Heart right ventricle (tissue), 16 donors: ENCODE results near the gene PMIS2. TPM values are rescaled to one million over a fixed set of nuclear protein-coding genes. Genes with fewer than 3 reads are reported as not detected.

Experiments
- ATAC-seq, 8 donors: fragments of 200-7000 bp; cut with Tn5 transposase; one replicate each; pipeline ENCODE4 v1.9.1; 2020; ENCODE audit warnings: mild to moderate bottlenecking in 8 of 8, moderate library complexity in 8 of 8, moderate number of reproducible peaks in 1 of 8
- DNase-seq, 2 donors: peaks; one replicate each; pipeline ENCODE4 v3.0.0-alpha.2; 2020
- H3K27ac ChIP-seq, 10 donors: fragments of 200-600 bp; sonication (generic) in 2 of 10; one replicate each; pipeline versions ENCODE4 v1.5.0 to v1.8.0; 2020 to 2022; ENCODE audit warnings: mild to moderate bottlenecking in 3 of 10
- H3K27me3 ChIP-seq, 7 donors: fragments of 200-600 bp; one replicate each; pipeline ENCODE4 v1.8.0; 2021 to 2022; ENCODE audit warnings: mild to moderate bottlenecking in 2 of 7
- H3K36me3 ChIP-seq, 9 donors: fragments of 200-600 bp; sonication (generic) in 1 of 9; one replicate each; pipeline versions ENCODE4 v1.5.0 to v1.8.0; 2020 to 2022; ENCODE audit warnings: mild to moderate bottlenecking in 2 of 9
- H3K4me1 ChIP-seq, 9 donors: fragments of 200-600 bp; sonication (generic) in 1 of 9; one replicate each; pipeline versions ENCODE4 v1.5.0 to v1.8.0; 2020 to 2022; ENCODE audit warnings: mild to moderate bottlenecking in 4 of 9
- H3K4me3 ChIP-seq, 10 donors: fragments of 200-600 bp; sonication (generic) in 2 of 10; one replicate each; pipeline versions ENCODE4 v1.5.0 to v1.8.0; 2020 to 2022; ENCODE audit warnings: mild to moderate bottlenecking in 7 of 10, moderate library complexity in 2 of 10
- H3K9me3 ChIP-seq, 11 donors: fragments of 200-600 bp in 10 of 11; sonication (generic) in 2 of 11; one replicate each; pipeline versions ENCODE4 v1.5.0 to v1.8.0; 2013 to 2022; ENCODE audit warnings: mild to moderate bottlenecking in 2 of 11, control low read depth in 1 of 11, moderate library complexity in 1 of 11
- WGBS, 2 donors: extraction: QIAGEN DNeasy Blood & Tissue Kit; methylation state at CpG; one replicate each; pipeline ENCODE4 v1.1.7; 2013; ENCODE audit warnings: inconsistent platforms in 1 of 2; 5-methylcytosine and 5-hydroxymethylcytosine counted together
- intact Hi-C, 10 donors: fragments of 100-400 bp; cut with DNase I; formaldehyde crosslinking; loops; one replicate each; pipeline versions ENCODE4 v1.11.1 to v1.14.2; 2022
- polyA plus RNA-seq, 2 donors: library from polyadenylated mRNA; stranded (reverse); fragments of 200-250 nt; gene quantifications; one replicate each; pipeline ENCODE4 v1.2.3, GENCODE V29; 2013
- total RNA-seq, 10 donors: library from RNA; stranded (reverse); fragmentation: NEBNext Ultra II Directional in 3 of 10; extraction: Animal tissue kit (Norgen Biotek cat#: 25700) in 3 of 10; gene quantifications; one replicate each; pipeline versions ENCODE4 v1.2.1 to v1.2.4, GENCODE V29; 2021 to 2023
- TF ChIP-seq, protein P1 (sequence below), 9 donors: fragments of 200-600 bp; sonication (generic) in 2 of 9; IDR thresholded peaks; one replicate each; pipeline versions ENCODE4 v1.5.0 to v1.8.0; 2021 to 2022; ENCODE audit warnings: antibody characterized with exemption in 9 of 9, mild to moderate bottlenecking in 5 of 9, moderate library complexity in 1 of 9
- donor health status: Arrhythmogenic right ventricular cardiomyopathy.
- donor health status: ischemic (EF 13 %, LVEDD 7.1; RV severe dilation, severe dysfunction).
- donor health status: healthy with polysubstance abuse.
- donor health status: DM: no; HTN: yes; CAD: no.
- donor health status: DM: no; HTN: no; CAD: no.
- donor health status: ischemic (EF 25% LVEDD 6.9; RV normal size, moderate dysfunction).
- donor health status: ischemic (EF 25% LVEDD 5.7; RV mildly dilated, moderate dysfunction).
- donor health status: healthy.
- donor health status: DM: yes; HTN: yes; CAD: no.
- donor health status: Ischemic cardiomyopathy.
- donor health status: ischemic (EF 35%, LVEDD 5.7; RV mildly dilated, moderate dysfunction).
- donor health status: nonischemic (EF 11% LVEDD 7.7; RV severe dilation, severe dysfunction).
- donor health status: DM: yes; HTN: yes; CAD: no.
- donor health status: PGD.
- donor health status: ischemic (EF 29% LVEDD 5.4; RV normal size, mild dysfunction).
- donor health status: nonischemic (EF 23%, LVEDD 6.1; RV moderate dilation, normal function).

PMIS2 gene
- total and polyA plus RNA-seq, 12 donors, result not detected

DNA sequence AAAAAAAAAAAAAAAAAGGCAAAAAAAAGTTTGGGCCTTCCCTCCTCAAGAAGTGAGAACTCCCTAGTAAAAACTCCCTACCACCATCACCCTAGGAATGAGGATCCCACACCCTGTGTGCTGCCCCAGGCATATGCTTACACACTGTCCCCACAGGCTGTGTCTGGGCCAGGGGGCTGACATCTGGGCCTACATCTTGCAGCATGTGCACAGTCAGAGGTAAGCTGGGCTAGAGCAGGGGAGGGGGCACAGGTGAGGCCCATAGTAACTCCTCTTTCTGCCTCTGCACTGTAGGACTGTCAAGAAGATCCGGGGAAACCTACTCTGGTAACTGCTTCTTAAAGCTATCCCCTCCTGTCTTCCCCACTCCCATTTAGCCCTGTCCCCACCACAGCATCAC, 27.6 kb downstream of the PMIS2 start:
- Histone ChIP-seq H3K4me3 (no peak overlapping the region), H3K36me3 (peaks cover 0 to 33% (median 0%) of the 10 kb centered on the region in 9 donors), H3K27ac (no peak overlapping the region), H3K9me3 (peaks cover 0 to 3% (median 0%) of the 10 kb centered on the region in 11 donors), H3K4me1 (peaks cover 4 to 24% (median 12%) of the 10 kb centered on the region in 9 donors), H3K27me3 (no peaks in the 10 kb centered on the region)
- intact Hi-C loops, result loop anchor here in 2 of 10 donors (5.0 kb wide), 2 partner anchors 61 to 66 kb away; partner anchors contain the start of gene TMEM147 (in 1 of the 2)
- TF ChIP-seq, protein P1, sequence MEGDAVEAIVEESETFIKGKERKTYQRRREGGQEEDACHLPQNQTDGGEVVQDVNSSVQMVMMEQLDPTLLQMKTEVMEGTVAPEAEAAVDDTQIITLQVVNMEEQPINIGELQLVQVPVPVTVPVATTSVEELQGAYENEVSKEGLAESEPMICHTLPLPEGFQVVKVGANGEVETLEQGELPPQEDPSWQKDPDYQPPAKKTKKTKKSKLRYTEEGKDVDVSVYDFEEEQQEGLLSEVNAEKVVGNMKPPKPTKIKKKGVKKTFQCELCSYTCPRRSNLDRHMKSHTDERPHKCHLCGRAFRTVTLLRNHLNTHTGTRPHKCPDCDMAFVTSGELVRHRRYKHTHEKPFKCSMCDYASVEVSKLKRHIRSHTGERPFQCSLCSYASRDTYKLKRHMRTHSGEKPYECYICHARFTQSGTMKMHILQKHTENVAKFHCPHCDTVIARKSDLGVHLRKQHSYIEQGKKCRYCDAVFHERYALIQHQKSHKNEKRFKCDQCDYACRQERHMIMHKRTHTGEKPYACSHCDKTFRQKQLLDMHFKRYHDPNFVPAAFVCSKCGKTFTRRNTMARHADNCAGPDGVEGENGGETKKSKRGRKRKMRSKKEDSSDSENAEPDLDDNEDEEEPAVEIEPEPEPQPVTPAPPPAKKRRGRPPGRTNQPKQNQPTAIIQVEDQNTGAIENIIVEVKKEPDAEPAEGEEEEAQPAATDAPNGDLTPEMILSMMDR (IDR thresholded peaks at IDR 0.05), result no peak
- DNase-seq, result no peak
- ATAC-seq, result no peak
- 82 to 85% methylated on average over 1 of the region's 1 CpG for WGBS, 2 donors

DNA sequence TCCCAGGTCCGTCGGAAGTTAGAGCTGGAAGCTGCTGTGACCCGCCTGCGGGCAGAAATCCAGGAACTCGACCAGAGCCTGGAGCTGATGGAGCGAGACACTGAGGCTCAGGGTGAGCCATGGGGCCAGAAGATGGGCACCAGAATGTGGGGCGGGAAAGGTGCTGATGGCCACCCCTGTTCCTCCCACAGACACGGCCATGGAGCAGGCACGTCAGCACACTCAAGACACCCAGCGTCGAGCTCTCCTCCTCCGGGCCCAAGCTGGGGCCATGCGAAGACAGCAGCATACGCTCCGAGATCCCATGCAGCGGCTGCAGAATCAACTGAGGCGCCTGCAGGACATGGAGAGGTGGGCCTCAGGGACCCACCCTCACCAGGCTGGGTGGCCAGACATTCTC, 29.1 kb downstream of the PMIS2 start:
- Histone ChIP-seq H3K4me1 (peaks cover 4 to 19% (median 12%) of the 10 kb centered on the region in 9 donors), H3K27ac (no peak overlapping the region), H3K36me3 (peaks cover 0 to 40% (median 0%) of the 10 kb centered on the region in 9 donors), H3K4me3 (no peak overlapping the region), H3K27me3 (no peaks in the 10 kb centered on the region), H3K9me3 (no peaks in the 10 kb centered on the region)
- DNase-seq, result no peak
- WGBS, 2 donors, result 94% methylated on average over 17 of the region's 17 CpGs
- intact Hi-C loops, result no loop called here
- no peak for ATAC-seq
- TF ChIP-seq, protein P1 (IDR thresholded peaks at IDR 0.05), result no peak

DNA sequence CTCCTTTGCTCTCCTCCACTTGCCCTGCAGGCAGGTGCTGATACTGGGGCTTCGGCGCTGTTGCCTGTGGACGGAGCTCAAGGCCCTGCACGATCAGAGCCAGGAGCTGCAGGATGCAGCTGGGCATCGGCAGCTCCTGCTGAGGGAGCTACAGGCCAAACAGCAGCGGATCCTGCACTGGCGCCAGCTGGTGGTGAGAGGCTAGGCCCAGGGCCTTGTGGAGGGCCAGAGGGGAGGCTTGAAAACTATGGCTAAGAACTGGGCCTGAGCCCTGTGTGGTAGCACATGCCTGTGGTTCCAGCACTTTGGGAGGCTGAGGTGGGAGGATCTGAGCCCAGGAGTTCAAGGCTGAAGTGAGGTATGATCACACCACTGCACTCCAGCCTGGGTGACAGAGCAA, 32.9 kb downstream of the PMIS2 start:
- DNase-seq, result no peak
- peaks cover 0 to 52% (median 0%) of the 10 kb centered on the region in 9 donors for H3K36me3 ChIP-seq
- WGBS, 2 donors, result 82 to 84% methylated on average over 7 of the region's 7 CpGs
- no peaks in the 10 kb centered on the region for H3K27me3 ChIP-seq
- H3K27ac ChIP-seq, result no peak overlapping the region
- no peaks in the 10 kb centered on the region for H3K4me1 ChIP-seq
- TF ChIP-seq, protein P1 (IDR thresholded peaks at IDR 0.05), result no peak
- no peak overlapping the region for H3K4me3 ChIP-seq
- intact Hi-C loops, result no loop called here
- no peak for ATAC-seq
- no peaks in the 10 kb centered on the region for H3K9me3 ChIP-seq

- WGBS, 2 donors, result 96 to 97% methylated on average over 12 of the region's 12 CpGs
- Histone ChIP-seq H3K4me3 (no peak overlapping the region), H3K27me3 (no peaks in the 10 kb centered on the region), H3K4me1 (no peaks in the 10 kb centered on the region), H3K9me3 (no peaks in the 10 kb centered on the region), H3K27ac (no peak overlapping the region), H3K36me3 (peaks cover 0 to 52% (median 0%) of the 10 kb centered on the region in 9 donors)
- ATAC-seq, result no peak
- intact Hi-C loops, result no loop called here
- TF ChIP-seq, protein P1 (IDR thresholded peaks at IDR 0.05), result no peak
- DNase-seq, result no peak
These were observed 33.4 kb downstream of the PMIS2 start for GRCh38 chr19:35619290-35619923.
